Activated T-cell treated with anti-CD3 and anti-CD28 coated beads for 4 hours (primary cell): ENCODE data around the gene GPR62.
"Not testable (repeated sequence)": the region's sequence is repeated elsewhere in the genome, so short reads cannot be mapped to it uniquely, and the experiment has no call there.

Experiments used
- DNase-seq: peaks from one replicate; pipeline ENCODE4 v3.0.0-alpha.2; 2020

The GPR62 gene, protein sequence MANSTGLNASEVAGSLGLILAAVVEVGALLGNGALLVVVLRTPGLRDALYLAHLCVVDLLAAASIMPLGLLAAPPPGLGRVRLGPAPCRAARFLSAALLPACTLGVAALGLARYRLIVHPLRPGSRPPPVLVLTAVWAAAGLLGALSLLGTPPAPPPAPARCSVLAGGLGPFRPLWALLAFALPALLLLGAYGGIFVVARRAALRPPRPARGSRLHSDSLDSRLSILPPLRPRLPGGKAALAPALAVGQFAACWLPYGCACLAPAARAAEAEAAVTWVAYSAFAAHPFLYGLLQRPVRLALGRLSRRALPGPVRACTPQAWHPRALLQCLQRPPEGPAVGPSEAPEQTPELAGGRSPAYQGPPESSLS

DNA sequence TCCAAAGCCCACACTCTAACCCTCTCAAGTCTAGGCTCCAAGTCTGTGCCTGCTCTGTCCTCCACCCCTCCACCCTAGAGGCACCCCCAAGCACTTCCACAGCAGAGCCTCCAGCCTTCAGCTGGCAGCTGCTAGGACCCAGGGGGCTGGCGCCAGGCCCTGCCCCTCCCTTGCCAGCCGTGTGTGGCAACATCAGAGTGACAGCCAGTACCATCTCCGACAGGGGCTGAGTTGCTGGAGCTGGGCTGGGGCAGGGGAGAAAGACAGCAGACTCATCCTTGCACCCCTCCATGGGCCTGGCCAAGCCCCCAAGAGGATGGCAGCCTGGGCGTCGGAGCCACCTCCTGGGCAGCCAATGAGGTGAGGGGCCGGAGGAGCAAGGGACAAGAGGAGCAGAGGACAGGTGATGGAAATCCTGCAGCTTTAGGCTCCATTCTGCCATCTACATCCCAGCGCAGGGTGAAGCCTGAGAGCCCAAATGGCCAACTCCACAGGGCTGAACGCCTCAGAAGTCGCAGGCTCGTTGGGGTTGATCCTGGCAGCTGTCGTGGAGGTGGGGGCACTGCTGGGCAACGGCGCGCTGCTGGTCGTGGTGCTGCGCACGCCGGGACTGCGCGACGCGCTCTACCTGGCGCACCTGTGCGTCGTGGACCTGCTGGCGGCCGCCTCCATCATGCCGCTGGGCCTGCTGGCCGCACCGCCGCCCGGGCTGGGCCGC, at the start of gene GPR62:
Gene GPR62, plus strand, starts transcription at position 207 of the 718 bp plus-strand sequence. Its CDS starts 272 bp downstream, at position 479.
- no peak for DNase-seq

DNA sequence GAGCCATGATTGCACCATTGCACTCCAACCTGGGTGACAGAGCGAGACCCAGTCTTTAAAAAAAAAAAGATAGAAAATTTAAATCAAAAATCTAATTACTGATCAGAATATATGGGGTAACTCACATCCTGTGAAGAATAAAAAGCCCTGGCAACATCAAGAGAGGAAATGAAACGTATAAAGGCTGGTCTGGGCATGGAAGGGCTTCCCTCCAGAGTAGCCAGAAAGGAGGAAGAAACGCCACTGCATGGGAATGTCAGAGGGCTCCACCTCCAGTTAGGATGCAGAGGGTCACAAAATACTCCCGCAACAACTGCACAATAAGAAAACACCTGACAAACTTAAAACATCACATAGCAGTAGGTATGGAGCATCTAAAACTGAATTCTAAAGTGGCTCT, 47.2 kb upstream of the GPR62 start:
- DNase-seq = no peak

DNA sequence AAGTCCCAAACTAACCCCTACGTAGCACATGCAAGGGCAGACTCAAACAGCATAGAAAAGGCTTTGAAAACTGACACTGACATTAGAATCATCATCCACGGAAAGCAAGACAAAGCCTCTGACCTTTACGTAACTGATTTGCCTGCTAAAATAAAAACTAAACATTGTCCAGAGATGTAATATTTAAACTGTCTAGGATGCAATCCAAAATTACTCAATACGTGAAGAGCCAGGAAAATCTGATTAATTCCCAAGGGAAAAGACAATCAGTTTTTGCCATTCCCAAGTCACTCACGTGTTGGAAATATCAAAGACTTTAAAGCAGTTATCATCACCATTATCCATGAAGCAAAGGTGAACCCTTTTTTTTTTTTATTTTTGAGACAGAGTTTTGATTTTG, 38.8 kb upstream of the GPR62 start:
- DNase-seq = no peak

DNA sequence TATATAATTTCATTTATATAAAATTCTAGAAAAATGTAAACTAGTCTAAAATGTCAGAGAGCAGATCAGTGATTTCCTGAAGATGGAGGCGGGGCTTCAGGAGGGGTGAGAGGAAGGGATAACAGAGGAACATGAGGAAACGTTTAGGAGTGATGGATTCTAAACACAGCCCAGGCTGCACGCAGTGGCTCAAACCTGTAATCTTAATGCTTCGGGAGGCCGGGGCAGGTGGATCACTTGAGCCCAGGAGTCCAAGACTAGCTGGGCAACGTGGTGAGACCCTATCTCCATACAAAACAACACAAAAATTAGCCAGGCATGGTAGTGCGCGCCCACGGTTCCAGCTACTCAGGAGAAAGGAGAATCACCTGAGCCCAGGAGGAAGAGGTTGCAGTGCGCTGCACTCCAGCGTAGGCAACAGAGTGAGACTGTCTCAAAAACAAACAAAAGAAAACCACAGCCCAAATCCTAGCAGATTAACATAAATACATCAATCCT, 34.1 kb upstream of the GPR62 start:
- no peak for DNase-seq

DNA sequence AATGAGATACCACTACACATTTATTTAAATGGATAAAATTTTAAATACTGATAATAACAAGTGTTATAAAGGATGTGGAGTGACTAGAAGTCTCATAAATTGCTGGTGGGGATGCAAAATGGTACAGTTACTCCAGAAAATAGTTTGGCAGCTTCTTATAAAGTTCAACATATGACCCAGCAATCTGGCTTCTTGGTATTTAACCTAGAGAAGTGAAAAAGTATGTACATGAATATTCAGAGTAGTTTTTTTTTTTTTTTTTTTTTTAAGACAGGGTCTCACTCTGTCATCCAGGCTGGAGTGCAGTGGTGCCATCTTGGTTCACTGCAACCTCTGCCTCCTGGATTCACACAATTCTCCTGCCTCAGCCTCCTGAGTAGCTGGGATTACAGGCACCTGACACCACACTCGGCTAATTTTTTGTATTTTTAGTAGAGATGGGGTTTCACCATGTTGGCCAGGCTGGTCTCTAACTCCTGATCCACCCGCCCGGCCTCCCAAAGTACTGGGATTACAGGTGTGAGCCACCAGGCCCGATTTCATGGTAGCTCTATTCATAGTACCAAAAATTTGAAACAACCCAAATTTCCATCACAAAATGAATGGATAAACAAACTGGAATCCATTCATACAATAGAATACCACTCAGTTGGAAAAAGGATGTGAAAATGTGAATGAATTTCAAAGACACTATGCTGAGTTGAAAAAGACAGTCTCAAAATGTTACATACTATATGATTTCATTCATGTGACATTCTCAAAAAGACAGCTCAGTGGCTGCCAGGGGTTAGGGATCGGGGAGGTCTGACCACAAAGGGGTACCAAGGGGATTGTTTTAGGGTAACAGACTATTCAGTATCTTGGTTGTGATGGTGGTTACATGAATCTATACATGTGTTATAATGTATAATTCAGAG, 27.9 kb upstream of the GPR62 start:
- no peak for DNase-seq

DNA sequence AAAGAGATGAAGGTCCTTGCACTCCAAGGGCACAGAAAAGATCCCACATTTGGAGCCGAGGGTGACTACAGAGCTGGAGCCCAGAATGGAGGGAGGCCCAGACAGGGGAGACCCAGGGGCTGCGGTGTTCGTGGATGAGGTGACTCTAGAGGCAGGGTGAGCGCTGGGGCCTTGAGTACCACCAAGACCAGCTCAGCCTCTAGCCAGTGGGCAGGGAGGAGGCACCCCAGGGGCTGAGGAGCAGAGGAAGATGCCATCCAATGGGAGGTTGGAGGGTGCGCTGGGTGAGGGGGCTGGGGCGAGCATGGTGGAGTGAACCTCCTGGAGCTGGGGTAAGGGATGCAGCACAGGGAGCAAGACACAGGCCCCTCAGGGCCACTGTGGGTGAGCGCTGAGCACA, 26.7 kb upstream of the GPR62 start:
- no peak for DNase-seq

DNA sequence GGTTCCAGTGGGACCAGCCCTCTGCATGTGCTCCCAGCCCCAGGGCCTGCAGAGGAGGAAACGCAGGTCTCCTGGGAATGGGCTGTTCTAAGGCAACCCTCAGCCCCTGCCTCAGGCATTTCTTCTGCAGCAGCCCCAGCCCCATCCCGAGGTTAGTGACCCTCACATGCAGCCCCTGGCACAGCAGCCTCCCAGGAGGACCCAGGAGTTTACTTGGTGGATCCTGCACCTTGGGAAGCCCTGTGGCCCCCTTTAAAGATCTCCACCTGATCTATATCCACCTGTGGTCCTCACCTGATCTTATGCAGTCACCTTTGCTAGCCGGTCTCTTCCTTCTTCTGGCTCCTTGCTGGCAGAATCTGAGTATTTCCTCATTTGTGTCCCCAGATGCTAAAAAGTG, 26.2 kb upstream of the GPR62 start:
- DNase-seq = not testable (repeated sequence)

DNA sequence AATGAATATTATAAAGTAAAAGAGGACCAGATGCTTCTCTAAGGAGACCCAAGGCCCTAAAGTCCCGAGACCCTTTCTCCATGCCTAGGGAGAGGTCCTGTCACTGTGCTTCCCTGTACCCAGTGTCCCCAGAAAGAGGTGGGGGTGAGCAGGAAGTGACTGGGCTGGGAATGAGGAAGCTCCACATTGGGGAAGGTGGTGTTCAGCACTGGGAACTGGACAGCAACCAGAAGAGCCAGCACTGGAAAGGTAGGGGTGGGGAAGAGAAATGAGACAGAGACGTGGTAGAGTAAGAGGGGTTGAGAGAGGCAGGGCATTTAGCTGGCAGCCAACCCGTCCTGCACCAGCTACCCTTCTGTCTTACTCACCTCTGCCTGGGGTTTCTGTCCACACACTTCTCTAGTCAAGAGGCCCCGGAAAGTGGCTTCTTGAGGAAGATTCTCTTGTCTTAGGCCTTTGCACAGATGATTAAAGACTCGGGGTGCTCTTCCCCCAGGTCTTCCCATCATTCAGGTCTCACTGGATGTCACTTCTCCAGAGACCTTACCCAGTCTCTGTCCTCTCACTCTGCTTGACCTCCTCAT, 25.7 kb upstream of the GPR62 start:
- DNase-seq = no peak

DNA sequence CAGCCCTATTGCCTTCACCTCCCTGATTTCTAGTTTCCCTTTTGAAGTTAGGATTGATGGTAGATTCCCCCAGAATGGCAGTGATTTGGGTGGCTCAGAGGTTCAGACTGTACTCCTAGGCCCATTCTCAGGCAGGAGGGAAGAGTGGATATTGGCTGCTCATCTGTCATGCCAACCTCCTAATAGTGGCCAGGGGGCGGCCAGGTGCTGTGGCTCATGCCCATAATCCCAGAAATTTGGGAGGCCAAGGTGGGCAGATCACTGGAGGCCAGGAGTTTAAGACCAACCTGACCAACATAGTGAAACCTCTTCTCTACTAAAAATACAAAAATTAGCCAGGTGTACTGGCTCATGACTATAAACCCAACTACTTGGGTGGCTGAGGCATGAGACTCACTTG, 24.7 kb upstream of the GPR62 start:
- DNase-seq = no peak

DNA sequence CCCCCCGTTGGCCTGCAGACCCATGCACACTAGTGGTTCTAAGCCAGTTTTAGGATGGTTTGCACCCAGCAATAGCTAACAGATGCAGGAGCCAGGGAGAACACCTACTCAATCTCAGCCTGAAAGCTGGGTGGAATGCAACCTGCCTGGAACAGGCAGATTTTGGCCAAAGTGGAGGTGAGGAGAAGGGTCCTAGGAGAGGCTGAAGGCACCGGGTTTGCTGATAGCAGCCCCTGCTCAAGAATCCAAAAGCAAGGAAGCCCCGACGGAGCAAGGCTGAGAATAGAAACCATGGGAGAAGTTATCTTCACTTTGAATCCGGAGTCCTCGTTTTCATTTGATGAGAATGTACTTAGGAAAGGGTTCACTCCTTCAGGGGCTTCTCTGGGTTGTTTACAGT, 23.4 kb upstream of the GPR62 start:
- no peak for DNase-seq

DNA sequence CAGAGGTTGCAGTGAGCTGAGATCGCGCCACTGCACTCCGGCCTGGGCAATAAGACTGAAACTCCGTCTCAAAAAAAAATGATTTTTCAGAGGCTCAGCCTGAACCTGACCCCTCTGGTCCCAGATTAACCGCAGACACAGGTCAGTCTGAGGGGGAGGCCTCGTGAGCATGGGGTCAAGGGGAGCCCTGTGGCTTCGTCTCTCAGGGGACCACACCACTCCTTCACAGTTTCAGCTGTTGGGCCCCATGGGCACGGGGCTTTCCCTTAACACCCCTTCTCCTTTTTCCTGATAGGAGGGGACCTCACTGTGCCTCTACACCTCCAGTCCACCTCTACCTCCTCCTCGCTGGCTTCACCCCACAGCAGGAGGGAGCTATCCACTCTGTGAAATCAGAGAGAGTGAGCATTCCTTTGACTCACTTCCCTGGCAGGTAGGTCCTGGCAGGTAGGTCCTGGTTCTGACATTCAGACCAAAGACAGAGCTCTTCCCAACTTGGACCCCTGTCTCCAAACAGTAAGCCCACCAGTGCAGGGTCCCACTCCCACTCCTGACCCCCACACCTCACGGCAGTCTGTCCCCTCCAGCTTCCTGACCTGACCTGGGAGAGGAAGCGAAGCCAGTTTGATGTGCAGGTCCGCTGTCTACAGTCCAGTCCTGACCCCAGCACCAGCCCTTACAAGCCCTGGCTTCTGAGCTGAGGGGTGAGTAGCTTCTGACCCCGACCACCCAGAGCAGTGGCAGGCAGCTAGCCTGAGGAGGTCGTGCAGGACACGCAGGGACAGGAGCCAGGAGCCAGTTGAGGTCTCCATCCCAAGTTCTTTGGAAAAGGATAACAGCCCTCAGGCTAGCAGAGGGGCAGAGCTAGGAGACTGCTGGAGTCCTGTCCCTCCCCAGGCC, 22.5 kb upstream of the GPR62 start:
- DNase-seq = no peak

DNA sequence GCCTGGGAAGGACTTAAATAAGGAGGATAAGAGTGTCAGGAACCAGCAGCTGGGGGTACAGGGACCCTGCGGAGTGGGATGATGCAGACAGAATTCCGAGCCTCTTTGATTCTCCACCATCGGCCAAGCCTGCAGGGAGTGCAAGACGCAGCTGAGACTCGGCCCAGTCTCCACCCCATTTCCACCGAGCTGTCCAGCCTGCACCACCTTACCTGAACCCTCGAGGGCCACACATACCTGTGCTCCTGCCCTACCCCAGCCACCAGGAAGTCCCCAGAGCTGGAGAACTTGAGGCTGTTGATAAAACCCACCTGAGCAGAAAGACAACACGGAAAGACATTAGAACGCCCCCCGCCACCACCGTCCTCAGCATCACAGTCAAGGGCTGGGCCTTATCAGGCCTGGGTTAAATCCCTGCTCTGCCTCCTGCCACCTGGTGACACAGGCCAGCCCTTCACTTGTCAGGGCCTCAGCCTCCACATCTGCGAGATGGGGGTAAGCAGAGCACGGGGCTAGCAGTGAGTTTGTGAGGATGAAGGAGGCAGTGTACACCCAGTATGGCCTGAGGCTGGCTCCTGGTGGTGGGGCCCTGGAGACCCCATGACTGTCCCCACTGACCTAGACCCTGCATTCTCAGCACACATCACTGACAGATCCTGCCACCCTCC, 21.6 kb upstream of the GPR62 start:
- DNase-seq = no peak

DNA sequence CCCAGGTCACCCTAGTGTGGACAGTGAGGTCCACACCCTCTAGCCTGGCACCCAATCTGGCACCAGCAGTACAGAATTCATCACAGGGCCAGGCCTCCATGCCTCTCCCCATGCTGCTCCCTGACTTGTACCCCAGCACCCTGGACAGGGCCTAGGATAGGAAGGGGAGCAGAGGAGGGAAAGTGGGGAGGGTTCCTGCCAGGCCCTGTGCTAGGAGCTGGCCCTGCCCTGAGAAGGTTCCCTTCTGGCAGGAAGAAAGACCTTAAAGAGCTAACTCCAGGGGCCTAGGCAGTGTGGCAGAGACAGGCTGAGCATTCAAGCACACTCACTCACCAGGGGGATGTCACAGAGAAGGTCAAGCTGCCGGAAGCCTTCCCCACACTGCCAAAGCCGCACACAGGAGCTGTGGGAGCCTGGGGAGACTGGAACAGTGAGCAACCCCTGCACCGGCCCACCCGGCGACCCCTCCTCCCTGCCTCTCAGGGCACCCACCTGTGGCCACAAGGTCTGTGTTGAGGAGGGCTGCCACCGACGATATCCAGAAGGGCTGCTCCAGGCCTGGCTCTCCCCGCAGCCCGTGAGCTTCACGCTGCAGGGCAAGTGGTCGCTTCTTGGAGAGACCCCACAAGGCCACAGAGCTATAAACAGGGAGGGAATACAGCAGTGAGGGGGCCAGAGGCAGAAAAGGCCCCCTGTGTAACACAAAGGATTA, 20.9 kb upstream of the GPR62 start:
- DNase-seq = no peak

DNA sequence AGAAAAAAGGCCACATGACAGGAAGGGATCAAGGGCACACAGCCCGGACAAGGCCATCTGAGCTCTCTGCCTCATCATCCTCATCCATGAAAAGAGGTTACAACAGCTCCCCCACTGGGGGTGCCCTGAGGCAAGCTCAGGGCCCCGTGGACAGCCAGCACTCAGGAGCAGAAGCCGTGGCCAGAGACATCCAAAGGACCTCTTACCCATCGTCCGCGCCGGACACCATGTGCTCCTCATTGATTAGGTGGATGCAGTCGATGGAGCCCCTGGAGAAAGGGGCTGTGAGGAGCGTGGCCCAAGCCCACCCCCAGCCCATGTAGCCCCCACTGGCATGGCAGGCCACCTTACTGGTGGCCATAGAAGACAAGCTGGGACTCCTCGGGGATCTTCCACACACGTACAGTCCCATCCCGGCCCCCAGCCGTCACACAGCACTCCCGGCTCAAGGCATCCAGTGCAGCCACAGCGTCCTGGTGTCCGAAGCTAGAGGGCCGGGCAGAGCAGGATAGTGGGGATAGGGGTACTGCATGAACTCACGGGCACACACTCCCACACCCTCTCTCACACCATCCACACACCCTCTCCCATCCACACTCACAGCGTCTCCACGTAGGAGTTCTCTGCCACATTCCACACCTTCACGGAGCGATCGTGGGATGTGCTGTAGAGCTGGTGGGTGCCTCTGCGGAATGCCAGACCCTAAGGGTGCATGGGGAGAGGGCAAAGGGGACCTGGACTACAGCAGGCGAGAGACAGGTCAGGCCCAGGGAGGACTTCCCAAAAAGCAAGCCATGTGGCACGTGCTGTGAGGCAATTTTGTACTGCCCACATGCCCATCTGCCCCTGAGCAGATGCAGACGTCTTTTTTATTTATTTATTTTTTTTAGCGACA, 19.9 kb upstream of the GPR62 start:
- DNase-seq = no peak

DNA sequence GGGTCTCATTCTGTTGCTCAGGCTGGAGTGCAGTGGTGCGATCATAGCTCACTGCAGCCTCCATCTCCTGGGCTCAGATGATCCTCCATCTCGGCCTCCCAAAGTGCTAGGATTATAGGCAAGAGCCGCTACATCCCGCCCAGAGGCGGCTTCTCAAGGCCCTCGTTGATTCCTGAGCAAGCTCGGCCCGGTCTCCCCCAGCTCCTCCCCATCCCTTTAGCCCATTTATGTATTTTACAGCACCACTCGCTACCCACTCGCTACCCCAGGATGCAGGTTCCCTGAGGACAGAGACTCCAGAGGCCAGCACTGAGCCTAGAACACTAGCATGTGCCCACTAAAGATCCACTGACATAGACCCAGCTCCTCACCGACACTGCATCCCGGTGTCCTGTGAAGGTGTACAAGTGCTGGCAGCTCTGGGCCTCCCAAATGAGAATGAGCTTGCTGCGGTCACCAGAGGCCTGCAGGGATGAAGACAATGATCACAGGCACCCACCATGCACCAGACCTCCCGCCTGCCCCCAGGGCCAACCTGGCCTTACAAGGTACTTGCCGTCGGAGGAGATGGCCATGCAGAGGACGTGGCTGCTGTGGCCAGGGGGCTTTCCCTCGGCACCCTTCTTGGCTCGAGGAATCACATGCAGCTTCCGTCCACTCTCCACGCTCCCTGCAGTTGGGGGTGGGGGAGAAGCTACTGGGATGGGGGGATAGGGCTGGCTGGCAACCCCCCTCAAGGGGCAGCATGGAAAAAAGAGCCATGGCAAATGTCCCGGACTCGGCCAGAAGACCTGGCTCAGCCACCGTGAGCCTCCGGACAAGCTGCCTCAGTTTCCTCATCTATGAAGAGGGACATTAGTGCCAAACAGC, 19.1 kb upstream of the GPR62 start:
- DNase-seq = no peak

DNA sequence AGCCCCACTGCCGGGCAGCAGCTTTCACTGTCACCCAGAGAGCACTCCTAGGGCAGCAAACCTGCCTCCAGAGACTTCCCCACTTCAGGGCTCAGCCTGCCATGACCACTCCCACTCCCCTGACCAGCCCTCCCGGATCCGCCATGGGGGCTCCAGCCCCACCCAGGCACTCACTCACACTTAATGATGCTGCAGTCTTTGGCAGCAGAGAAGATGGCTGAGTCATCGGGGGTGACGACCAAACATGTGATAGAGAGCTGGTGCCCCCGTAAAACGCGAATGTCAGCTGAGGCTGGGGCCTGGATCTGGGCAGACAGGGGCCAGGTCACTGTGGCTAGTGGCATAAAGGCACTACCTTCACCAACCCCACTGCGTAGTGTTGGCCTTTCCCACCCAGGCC, 18.2 kb upstream of the GPR62 start:
- DNase-seq = no peak

DNA sequence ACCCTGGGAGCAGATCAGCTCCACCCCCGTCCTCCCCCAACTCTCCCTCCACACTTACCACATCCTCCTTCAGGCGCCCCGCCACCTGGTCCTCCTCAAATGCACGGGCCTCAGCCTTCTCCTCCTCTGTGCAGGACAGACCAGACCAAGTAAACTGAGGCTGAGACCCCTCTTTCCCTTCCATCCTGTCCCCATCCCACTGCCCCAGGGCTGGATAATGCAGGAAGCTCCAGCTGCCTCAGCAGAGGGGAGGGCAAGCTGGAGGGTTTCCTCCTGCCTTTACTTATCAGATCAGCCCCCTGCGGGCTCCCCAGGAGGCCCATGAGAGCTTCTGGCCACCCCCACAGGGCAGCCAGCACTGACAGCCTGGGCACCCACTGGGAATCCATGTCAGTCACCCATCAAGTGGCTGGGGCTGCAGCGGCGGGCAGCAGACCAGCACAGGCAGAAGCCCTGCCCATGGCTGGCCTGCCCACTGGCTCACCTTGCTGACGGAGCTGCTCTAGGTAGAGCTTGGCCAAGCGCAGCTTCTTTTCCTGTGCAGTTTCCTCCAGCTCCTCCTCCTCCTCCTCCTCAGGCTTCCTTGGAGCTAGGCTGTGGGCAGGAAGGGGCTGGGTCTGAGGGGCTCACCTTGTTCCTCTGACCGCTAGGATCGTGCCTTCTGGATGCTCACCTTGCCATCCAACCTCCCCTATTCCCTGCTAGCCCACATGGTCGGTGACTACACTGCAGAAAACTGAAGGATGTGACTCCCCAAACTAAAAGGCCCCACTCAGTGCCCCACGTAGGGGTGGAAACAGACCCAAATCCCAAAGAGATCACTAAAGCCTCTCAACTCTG, 17.4 kb upstream of the GPR62 start:
- no peak for DNase-seq
